Calu3 (cell line): Measurements from ENCODE around the gene PPP1R13L. TPM values are rescaled to one million over a fixed set of nuclear protein-coding genes. Genes with fewer than 3 reads are reported as not detected.
"Not testable (repeated sequence)": the region's sequence is repeated elsewhere in the genome, so short reads cannot be mapped to it uniquely, and the experiment has no call there.

Source experiments
- BruUV-seq: library from RNA; stranded (reverse); fragments of 400-500 nt; replicated peaks from 2 replicates; lab custom pipeline; 2021; lab: Mats Ljungman, UMichigan
- CTCF ChIA-PET: fragments of 300-600 bp; sonication (Branson Sonifier 250); formaldehyde crosslinking; loops from one replicate; lab custom pipeline; 2022; ENCODE audit warnings: antibody characterized with exemption; lab: Charles Lee
- DNase-seq: peaks from one replicate; pipeline ENCODE4 v3.0.0; 2022
- H3K27ac Mint-ChIP-seq: one replicate; pipeline ENCODE4 v1.8.0; 2022; ENCODE audit warnings: mixed read lengths; ENCODE audit not compliant: unreplicated experiment
- H3K27me3 Mint-ChIP-seq: one replicate; pipeline ENCODE4 v1.8.0; 2022; ENCODE audit warnings: mixed read lengths; ENCODE audit not compliant: unreplicated experiment
- H3K36me3 Mint-ChIP-seq: one replicate; pipeline ENCODE4 v1.8.0; 2022; ENCODE audit warnings: mild to moderate bottlenecking, moderate library complexity, mixed read lengths; ENCODE audit not compliant: insufficient read depth, unreplicated experiment
- H3K4me1 Mint-ChIP-seq: one replicate; pipeline ENCODE4 v1.8.0; 2022; ENCODE audit warnings: mild to moderate bottlenecking, low read depth, mixed read lengths; ENCODE audit not compliant: unreplicated experiment
- H3K4me3 Mint-ChIP-seq: one replicate; pipeline ENCODE4 v1.8.0; 2022; ENCODE audit warnings: mild to moderate bottlenecking, low read depth, moderate library complexity, mixed read lengths; ENCODE audit not compliant: unreplicated experiment
- H3K9me3 Mint-ChIP-seq: one replicate; pipeline ENCODE4 v1.8.0; 2022; ENCODE audit warnings: low read depth, mixed read lengths; ENCODE audit not compliant: unreplicated experiment
- CTCF ChIP-seq: fragments of 200-600 bp; IDR thresholded peaks from one replicate; pipeline ENCODE4 v1.8.0; 2022; ENCODE audit warnings: antibody characterized with exemption; ENCODE audit not compliant: unreplicated experiment
- intact Hi-C: fragments of 100-400 bp; cut with micrococcal nuclease; formaldehyde crosslinking; loops from one replicate; pipeline ENCODE4 v1.10.0; 2022; ENCODE audit not compliant: unreplicated experiment
- total RNA-seq: library from RNA; stranded (reverse); gene quantifications from 2 replicates; pipeline ENCODE4 v1.2.3, GENCODE V29; 2022

PPP1R13L gene
- total RNA-seq, 1 experiment from 2014 or later = 135 TPM

GRCh38 chr19:45414468-45414867 lies 9.6 kb upstream of the PPP1R13L start:
- Mint-ChIP-seq H3K27me3 (no peaks in the 10 kb centered on the region), H3K27ac (no peak overlapping the region), H3K9me3 (no peaks in the 10 kb centered on the region), H3K36me3 (peaks cover 44% of the 10 kb centered on the region), H3K4me3 (no peak overlapping the region), H3K4me1 (no peaks in the 10 kb centered on the region)
- intact Hi-C loops = no loop called here
- CTCF ChIA-PET = interaction anchor here (0.6 to 0.7 kb wide), 2 partner anchors 10 to 165 kb away, joined by 3 to 5 read pairs; no protein-coding TSS in a partner anchor
- BruUV-seq = no TSS peak
- DNase-seq = no peak
- TF ChIP-seq CTCF = no peak

- Mint-ChIP-seq H3K4me1 (peaks cover 5% of the 10 kb centered on the region), H3K27ac (no peak overlapping the region), H3K4me3 (no peak overlapping the region), H3K9me3 (no peaks in the 10 kb centered on the region), H3K36me3 (peaks cover 46% of the 10 kb centered on the region), H3K27me3 (no peaks in the 10 kb centered on the region)
- no peak for DNase-seq
- CTCF ChIA-PET = interaction anchor here (0.6 to 1.0 kb wide), 2 partner anchors 11 to 347 kb away, joined by 3 to 8 read pairs; no protein-coding TSS in a partner anchor
- intact Hi-C loops = no loop called here
- TF ChIP-seq CTCF = no peak
- no TSS peak for BruUV-seq
Observed at GRCh38 chr19:45413497-45413896, 8.6 kb upstream of the PPP1R13L start.

DNA sequence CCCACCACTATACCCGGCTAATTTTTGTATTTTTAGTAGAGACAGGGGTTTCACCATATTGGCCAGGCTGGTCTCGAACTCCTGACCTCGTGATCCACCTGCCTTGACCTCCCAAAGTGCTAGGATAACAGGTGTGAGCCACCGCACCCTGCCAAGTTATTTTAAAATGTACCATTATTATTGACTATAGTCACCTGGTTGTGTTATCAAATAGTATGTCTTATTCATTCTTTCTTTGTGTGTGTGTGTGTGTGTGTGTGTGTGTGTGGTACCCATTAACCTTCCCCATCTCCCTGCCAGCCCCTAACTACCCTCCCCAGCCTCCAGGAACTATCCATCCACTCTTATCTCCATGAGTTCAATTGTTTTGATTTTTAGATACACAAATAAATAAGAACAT lies 5.5 kb upstream of the PPP1R13L start:
- Mint-ChIP-seq H3K4me1 (peaks cover 12% of the 10 kb centered on the region), H3K36me3 (peaks cover 61% of the 10 kb centered on the region)
- H3K9me3 Mint-ChIP-seq, H3K4me3 Mint-ChIP-seq, DNase-seq, H3K27me3 Mint-ChIP-seq, H3K27ac Mint-ChIP-seq, BruUV-seq, intact Hi-C loops: not testable (repeated sequence)
- CTCF ChIA-PET = interaction anchor here (0.7 kb wide), 2 partner anchors 75 to 126 kb away, joined by 3 read pairs; no protein-coding TSS in a partner anchor

DNA sequence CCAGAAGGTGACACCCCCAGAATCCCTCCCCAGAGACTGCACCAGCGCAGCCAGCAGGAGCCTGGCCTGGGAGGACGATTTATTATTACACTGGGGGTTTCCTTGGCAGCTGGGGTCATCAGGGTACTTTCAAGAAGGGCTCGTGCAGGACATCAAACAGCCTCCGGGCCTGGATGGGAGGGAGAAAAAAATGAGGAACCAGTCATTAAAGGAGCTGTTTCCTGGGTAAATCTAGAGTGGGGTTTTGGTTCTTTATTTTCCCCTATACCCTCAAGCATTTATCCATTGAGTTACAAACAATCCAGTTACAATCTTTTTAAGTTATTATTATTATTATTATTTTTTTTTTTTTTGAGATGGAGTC lies 4.7 kb upstream of the PPP1R13L start:
- no peak for TF ChIP-seq CTCF
- intact Hi-C loops = no loop called here
- H3K4me3 Mint-ChIP-seq = no peak overlapping the region
- BruUV-seq = no TSS peak
- H3K4me1 Mint-ChIP-seq = peaks cover 12% of the 10 kb centered on the region
- no peaks in the 10 kb centered on the region for H3K9me3 Mint-ChIP-seq
- CTCF ChIA-PET = interaction anchor here (0.7 kb wide), 1 partner anchor 76 kb away, joined by 3 read pairs; no protein-coding TSS in a partner anchor
- no peak for DNase-seq
- H3K36me3 Mint-ChIP-seq = peaks cover 66% of the 10 kb centered on the region
- H3K27me3 Mint-ChIP-seq = no peaks in the 10 kb centered on the region
- H3K27ac Mint-ChIP-seq = no peak overlapping the region

GRCh38 chr19:45408830-45409556 lies 4.1 kb upstream of the PPP1R13L start:
- Mint-ChIP-seq H3K36me3 (peaks cover 66% of the 10 kb centered on the region), H3K4me3 (no peak overlapping the region), H3K4me1 (peaks cover 12% of the 10 kb centered on the region), H3K9me3 (no peaks in the 10 kb centered on the region), H3K27ac (no peak overlapping the region), H3K27me3 (no peaks in the 10 kb centered on the region)
- CTCF ChIA-PET = no interaction called here
- TF ChIP-seq CTCF = no peak
- DNase-seq = no peak
- BruUV-seq = no TSS peak
- intact Hi-C loops = no loop called here
